Prostate gland (tissue), 1 donor: ENCODE measurements around the gene HHIPL1.

ENCODE experiments used
- POLR2A ChIP-seq: fragments of 450-650 bp; IDR thresholded peaks from one replicate; pipeline ENCODE4 v1.6.1; 2016; ENCODE audit warnings: antibody characterized with exemption, mild to moderate bottlenecking
- POLR2AphosphoS5 ChIP-seq: sonication (generic); formaldehyde crosslinking; IDR thresholded peaks from one replicate; pipeline ENCODE4 v1.6.1; 2017; ENCODE audit warnings: antibody characterized with exemption

DNA sequence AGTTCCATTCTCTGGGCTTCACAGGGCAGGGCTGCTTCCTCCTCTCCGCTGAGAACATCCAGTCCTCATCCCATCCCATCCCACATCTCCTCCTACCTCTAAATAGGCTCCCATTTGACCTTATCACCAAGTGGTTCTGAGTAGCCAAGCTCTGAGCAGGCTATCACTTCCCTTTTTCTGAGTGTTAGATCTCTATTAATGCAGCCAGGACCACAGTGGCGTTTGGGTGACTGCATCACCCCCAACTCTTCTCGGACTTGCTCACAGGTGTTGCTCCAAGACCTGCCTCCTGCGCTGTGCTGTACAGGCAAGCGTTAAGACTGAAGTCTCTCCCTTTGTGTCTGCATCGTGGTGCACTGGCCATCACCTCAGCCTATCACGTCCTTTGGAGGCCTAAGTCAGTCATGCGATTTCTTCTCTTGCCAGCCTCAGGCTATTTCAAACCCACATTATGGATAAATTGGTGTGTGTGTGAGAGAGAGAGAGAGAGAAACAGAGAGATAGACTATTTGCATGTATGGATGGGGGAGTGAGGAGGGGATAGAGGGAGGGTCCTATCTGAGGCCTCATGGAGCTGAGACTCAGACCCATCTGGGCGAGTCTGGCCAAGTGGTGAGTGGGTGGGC is 12.4 kb upstream of the HHIPL1 start:
- no peak for TF ChIP-seq POLR2AphosphoS5
- no peak for TF ChIP-seq POLR2A
